SJCRH30 (cell line): Measurements from ENCODE around the gene CELF1. TPM values are rescaled to one million over a fixed set of nuclear protein-coding genes. Genes with fewer than 3 reads are reported as not detected.

Source experiments
- total RNA-seq: library from RNA; depleted of rRNA; stranded (reverse); fragments of >200 nt; shearing (Covaris generic); gene quantifications from 2 replicates; pipeline ENCODE4 v1.2.3, GENCODE V29; 2014; rRNA removed

The CELF1 gene
- total RNA-seq, 1 experiment from 2014 or later = 108 TPM

Other genes starting within 250 kb of the CELF1 start
- not detected in 2 replicates for gene MYBPC3, start 200.4 kb downstream of the CELF1 start, total RNA-seq
- gene SPI1, start 174.6 kb downstream of the CELF1 start, total RNA-seq = not detected in 2 replicates
- gene SLC39A13, start 144.5 kb downstream of the CELF1 start, total RNA-seq = 17.3 and 24.4 TPM in 2 replicates
- 236 and 258 TPM in 2 replicates for gene PSMC3, start 126.7 kb downstream of the CELF1 start, total RNA-seq
- 91.3 and 93.5 TPM in 2 replicates for gene RAPSN, start 104.0 kb downstream of the CELF1 start, total RNA-seq
- 47.9 and 53.3 TPM in 2 replicates for gene PTPMT1, start 12.5 kb upstream of the CELF1 start, total RNA-seq
- 19.3 and 22.1 TPM in 2 replicates for gene KBTBD4, start 25.8 kb upstream of the CELF1 start, total RNA-seq
- gene NDUFS3, start 25.9 kb upstream of the CELF1 start, total RNA-seq = 118 and 135 TPM in 2 replicates
- 0.16 and 0.43 TPM in 2 replicates for gene FAM180B, start 33.5 kb upstream of the CELF1 start, total RNA-seq
- not detected in 2 replicates for gene C1QTNF4, start 41.3 kb upstream of the CELF1 start, total RNA-seq
- 119 TPM in 2 replicates for gene MTCH2, start 89.4 kb upstream of the CELF1 start, total RNA-seq
- gene AGBL2, start 162.2 kb upstream of the CELF1 start, total RNA-seq = 0.04 and 0.41 TPM in 2 replicates
- gene FNBP4, start 214.2 kb upstream of the CELF1 start, total RNA-seq = 72.0 and 90.0 TPM in 2 replicates